Measurements from ENCODE around the gene SPSB4. TPM values are rescaled to one million over a fixed set of nuclear protein-coding genes. Genes with fewer than 3 reads are reported as not detected.

SPSB4 gene
- total and polyA plus RNA-seq, 4 donors = 0.19 to 1.9 (median 0.87) TPM

- WGBS = 57% methylated on average over 23 of the region's 23 CpGs
- Histone ChIP-seq H3K4me1 (ENCODE audit: control insufficient read depth in 4 of 4, insufficient read depth in 4 of 4, low read length in 3 of 4) (peaks cover 0 to 2% (median 0%) of the 10 kb centered on the region in 4 donors), H3K9ac (ENCODE audit: low read depth in 1 of 2, low read length in 2 of 2) (no peak overlapping the region), H3K27ac (ENCODE audit: low read depth in 1 of 2, low read length in 2 of 2) (no peak overlapping the region), H3K9me3 (ENCODE audit: control insufficient read depth in 4 of 4, low read length in 3 of 4) (no peaks in the 10 kb centered on the region), H3K4me3 (ENCODE audit: low read depth in 1 of 3, low read length in 3 of 3) (no peak overlapping the region), H3K36me3 (ENCODE audit: control insufficient read depth in 4 of 4, insufficient read depth in 3 of 4, low read depth in 1 of 4, low read length in 3 of 4) (no peaks in the 10 kb centered on the region), H3K27me3 (ENCODE audit: control insufficient read depth in 4 of 4, insufficient read depth in 4 of 4, low read length in 3 of 4) (no peaks in the 10 kb centered on the region)
- DNase-seq (ENCODE audit: low spot score) = peak; percentile 40
- TF ChIP-seq HNF4A (conservative IDR thresholded peaks at IDR 0.05) = no peak
- TF ChIP-seq SP1 (IDR thresholded peaks at IDR 0.05) = no peak
- TF ChIP-seq TAF1 (conservative IDR thresholded peaks at IDR 0.05) = no peak
- no peak for TF ChIP-seq NR2F2 (IDR thresholded peaks at IDR 0.05)
- no peak for TF ChIP-seq CTCF (IDR thresholded peaks at IDR 0.05; ENCODE audit: low read depth, low read length, missing input control)
These were observed 25.8 kb downstream of the SPSB4 start for GRCh38 chr3:141076797-141077571.

GRCh38 chr3:141077631-141078030 is 26.5 kb downstream of the SPSB4 start:
- no peak overlapping the region for H3K4me3 ChIP-seq (ENCODE audit: low read depth in 1 of 3, low read length in 3 of 3)
- no peak overlapping the region for H3K9ac ChIP-seq (ENCODE audit: low read depth in 1 of 2, low read length in 2 of 2)
- peaks cover 0 to 2% (median 0%) of the 10 kb centered on the region in 4 donors for H3K4me1 ChIP-seq (ENCODE audit: control insufficient read depth in 4 of 4, insufficient read depth in 4 of 4, low read length in 3 of 4)
- DNase-seq (ENCODE audit: low spot score) = no peak
- no peaks in the 10 kb centered on the region for H3K27me3 ChIP-seq (ENCODE audit: control insufficient read depth in 4 of 4, insufficient read depth in 4 of 4, low read length in 3 of 4)
- H3K27ac ChIP-seq (ENCODE audit: low read depth in 1 of 2, low read length in 2 of 2) = no peak overlapping the region
- no peak for TF ChIP-seq YY1 (IDR thresholded peaks at IDR 0.05)
- no peak for TF ChIP-seq TAF1 (conservative IDR thresholded peaks at IDR 0.05)
- TF ChIP-seq NR2F2 (IDR thresholded peaks at IDR 0.05) = no peak
- TF ChIP-seq EGR1 (IDR thresholded peaks at IDR 0.05; ENCODE audit: low read depth in 2 of 2) = no peak
- TF ChIP-seq JUND (IDR thresholded peaks at IDR 0.05) = no peak
- TF ChIP-seq FOXA2 (IDR thresholded peaks at IDR 0.05) = no peak
- no peak for TF ChIP-seq GABPA (IDR thresholded peaks at IDR 0.05 in 1 of 2, conservative IDR thresholded peaks at IDR 0.05 in 1 of 2)
- TF ChIP-seq HNF4A (conservative IDR thresholded peaks at IDR 0.05) = no peak
- no peak for TF ChIP-seq MAX (IDR thresholded peaks at IDR 0.05)
- TF ChIP-seq SP1 (IDR thresholded peaks at IDR 0.05) = no peak
- TF ChIP-seq REST (IDR thresholded peaks at IDR 0.05) = no peak
- TF ChIP-seq HNF4G (IDR thresholded peaks at IDR 0.05) = no peak
- TF ChIP-seq ATF3 (IDR thresholded peaks at IDR 0.05) = no peak
- no peak for TF ChIP-seq ZBTB33 (IDR thresholded peaks at IDR 0.05)
- TF ChIP-seq FOXA1 (IDR thresholded peaks at IDR 0.05) = no peak
- WGBS = 85% methylated on average over 6 of the region's 6 CpGs
- H3K36me3 ChIP-seq (ENCODE audit: control insufficient read depth in 4 of 4, insufficient read depth in 3 of 4, low read depth in 1 of 4, low read length in 3 of 4) = no peaks in the 10 kb centered on the region
- H3K9me3 ChIP-seq (ENCODE audit: control insufficient read depth in 4 of 4, low read length in 3 of 4) = no peaks in the 10 kb centered on the region

Measured in liver (tissue), 9 donors.